ENCODE measurements around the gene GALNT10.

GALNT10 gene

GRCh38 chr5:154377754-154378533, 187.4 kb downstream of the GALNT10 start:
- TF ChIP-seq GATA3 (IDR thresholded peaks at IDR 0.05; ENCODE audit: low read depth, low read length) (no peak), GATA2 (IDR thresholded peaks at IDR 0.05; ENCODE audit: low read depth, low read length) (no peak)

GRCh38 chr5:154380263-154380662, 189.7 kb downstream of the GALNT10 start:
- no peak for TF ChIP-seq GATA3 (IDR thresholded peaks at IDR 0.05; ENCODE audit: low read depth, low read length)
- no peak for TF ChIP-seq GATA2 (IDR thresholded peaks at IDR 0.05; ENCODE audit: low read depth, low read length)

- TF ChIP-seq GATA3 (IDR thresholded peaks at IDR 0.05; ENCODE audit: low read depth, low read length) (no peak), GATA2 (IDR thresholded peaks at IDR 0.05; ENCODE audit: low read depth, low read length) (no peak)
Measured at GRCh38 chr5:154384480-154385235, 194.1 kb downstream of the GALNT10 start.

GRCh38 chr5:154385236-154385512, 194.6 kb downstream of the GALNT10 start:
- no peak for TF ChIP-seq GATA3 (IDR thresholded peaks at IDR 0.05; ENCODE audit: low read depth, low read length)
- TF ChIP-seq GATA2 (IDR thresholded peaks at IDR 0.05; ENCODE audit: low read depth, low read length): no peak

- TF ChIP-seq GATA2 (IDR thresholded peaks at IDR 0.05; ENCODE audit: low read depth, low read length) (no peak), GATA3 (IDR thresholded peaks at IDR 0.05; ENCODE audit: low read depth, low read length) (no peak)
Measured at GRCh38 chr5:154386952-154387629, 196.6 kb downstream of the GALNT10 start.

- TF ChIP-seq GATA2 (IDR thresholded peaks at IDR 0.05; ENCODE audit: low read depth, low read length) (no peak), GATA3 (IDR thresholded peaks at IDR 0.05; ENCODE audit: low read depth, low read length) (no peak)
Measured at GRCh38 chr5:154388842-154389241, 198.3 kb downstream of the GALNT10 start.

- TF ChIP-seq GATA2 (IDR thresholded peaks at IDR 0.05; ENCODE audit: low read depth, low read length) (no peak), GATA3 (IDR thresholded peaks at IDR 0.05; ENCODE audit: low read depth, low read length) (no peak)
Measured at GRCh38 chr5:154390096-154390495, 199.6 kb downstream of the GALNT10 start.

- no peak for TF ChIP-seq GATA2 (IDR thresholded peaks at IDR 0.05; ENCODE audit: low read depth, low read length)
- TF ChIP-seq GATA3 (IDR thresholded peaks at IDR 0.05; ENCODE audit: low read depth, low read length): no peak
Measured at GRCh38 chr5:154390746-154391359, 200.3 kb downstream of the GALNT10 start.

GRCh38 chr5:154391788-154392187, 201.3 kb downstream of the GALNT10 start:
- TF ChIP-seq GATA2 (IDR thresholded peaks at IDR 0.05; ENCODE audit: low read depth, low read length) (no peak), GATA3 (IDR thresholded peaks at IDR 0.05; ENCODE audit: low read depth, low read length) (no peak)

- TF ChIP-seq GATA2 (IDR thresholded peaks at IDR 0.05; ENCODE audit: low read depth, low read length) (no peak), GATA3 (IDR thresholded peaks at IDR 0.05; ENCODE audit: low read depth, low read length) (no peak)
Measured at GRCh38 chr5:154393850-154394249, 203.3 kb downstream of the GALNT10 start.

GRCh38 chr5:154394307-154394706, 203.8 kb downstream of the GALNT10 start:
- TF ChIP-seq GATA2 (IDR thresholded peaks at IDR 0.05; ENCODE audit: low read depth, low read length): no peak
- TF ChIP-seq GATA3 (IDR thresholded peaks at IDR 0.05; ENCODE audit: low read depth, low read length): no peak

- TF ChIP-seq GATA3 (IDR thresholded peaks at IDR 0.05; ENCODE audit: low read depth, low read length) (no peak), GATA2 (IDR thresholded peaks at IDR 0.05; ENCODE audit: low read depth, low read length) (no peak)
Measured at GRCh38 chr5:154395407-154396106, 205.0 kb downstream of the GALNT10 start.

GRCh38 chr5:154396128-154396527, 205.6 kb downstream of the GALNT10 start:
- TF ChIP-seq GATA3 (IDR thresholded peaks at IDR 0.05; ENCODE audit: low read depth, low read length) (no peak), GATA2 (IDR thresholded peaks at IDR 0.05; ENCODE audit: low read depth, low read length) (no peak)
